A673 (cell line): ENCODE measurements around the gene PRTFDC1. TPM values are rescaled to one million over a fixed set of nuclear protein-coding genes. Genes with fewer than 3 reads are reported as not detected.

Source experiments
- BruUV-seq: library from RNA; stranded (reverse); fragments of 400-500 nt; replicated peaks from 2 replicates; lab custom pipeline; 2021; lab: Mats Ljungman, UMichigan
- CTCF ChIA-PET: fragments of 300-600 bp; sonication (Branson Sonifier 250); formaldehyde crosslinking; loops from one replicate; lab custom pipeline; 2022; ENCODE audit warnings: antibody characterized with exemption; lab: Charles Lee
- POLR2A ChIA-PET: fragments of 300-600 bp; sonication (Branson Sonifier 250); formaldehyde crosslinking; loops from one replicate; lab custom pipeline; 2022; ENCODE audit warnings: antibody characterized with exemption; ENCODE audit not compliant: low non-redundant PET; lab: Charles Lee
- DNase-seq: peaks from one replicate; pipeline ENCODE4 v3.0.0-alpha.2; 2015; ENCODE audit warnings: low spot score
- H3K27ac ChIP-seq: fragments of 200-600 bp; sonication (generic); 2 replicates; pipeline ENCODE4 v1.5.1; 2016; ENCODE audit warnings: mixed run types, low read depth, mild to moderate bottlenecking, mixed read lengths, antibody characterized with exemption, low read length; ENCODE audit not compliant: poor library complexity, severe bottlenecking
- H3K27me3 ChIP-seq: fragments of 200-600 bp; sonication (generic); replicated peaks from 2 replicates; pipeline ENCODE4 v1.6.1; 2017; ENCODE audit warnings: mixed run types, low read depth, mild to moderate bottlenecking, mixed read lengths, antibody characterized with exemption, low read length; ENCODE audit not compliant: insufficient read depth, poor library complexity
- H3K36me3 ChIP-seq: fragments of 200-600 bp; sonication (generic); 2 replicates; pipeline ENCODE4 v1.6.1; 2016; ENCODE audit warnings: mixed run types, mild to moderate bottlenecking, mixed read lengths, antibody characterized with exemption, low read length; ENCODE audit not compliant: insufficient read depth, poor library complexity, severe bottlenecking
- H3K4me1 ChIP-seq: fragments of 200-600 bp; sonication (generic); 2 replicates; pipeline ENCODE4 v1.6.1; 2017; ENCODE audit warnings: mixed run types, mild to moderate bottlenecking, mixed read lengths, antibody characterized with exemption, low read length; ENCODE audit not compliant: insufficient read depth, poor library complexity, severe bottlenecking
- H3K4me3 ChIP-seq: fragments of 200-600 bp; sonication (generic); 2 replicates; pipeline ENCODE4 v1.5.1; 2016; ENCODE audit warnings: low read depth, mixed run types, mild to moderate bottlenecking, mixed read lengths, low read length; ENCODE audit not compliant: poor library complexity, severe bottlenecking
- H3K9me3 ChIP-seq: fragments of 200-600 bp; sonication (generic); 2 replicates; pipeline ENCODE4 v1.6.1; 2016; ENCODE audit warnings: mixed run types, low read depth, mild to moderate bottlenecking, mixed read lengths, antibody characterized with exemption, low read length; ENCODE audit not compliant: poor library complexity, severe bottlenecking
- CTCF ChIP-seq: fragments of 300-800, 200-600 bp; sonication (generic); conservative IDR thresholded peaks from 2 replicates; pipeline ENCODE4 v1.5.1; 2017; ENCODE audit warnings: low read depth, mild to moderate bottlenecking, antibody characterized with exemption, low read length, moderate library complexity, mixed read lengths
- EZH2 ChIP-seq: fragments of 200-600 bp; sonication (generic); IDR thresholded peaks from 2 replicates; pipeline ENCODE4 v1.6.1; 2017; ENCODE audit warnings: borderline replicate concordance, low read depth, mild to moderate bottlenecking, mixed read lengths, antibody characterized with exemption, low read length; ENCODE audit not compliant: poor library complexity, severe bottlenecking
- intact Hi-C: fragments of 100-400 bp; cut with micrococcal nuclease; formaldehyde crosslinking; loops from one replicate; pipeline ENCODE4 v1.10.0; 2022; ENCODE audit not compliant: unreplicated experiment
- total RNA-seq: library from RNA; stranded (reverse); gene quantifications from 2 replicates; pipeline ENCODE4 v1.2.3, GENCODE V29; 2021

PRTFDC1 gene
- total RNA-seq, 1 experiment from 2014 or later = 49.8 TPM

DNA sequence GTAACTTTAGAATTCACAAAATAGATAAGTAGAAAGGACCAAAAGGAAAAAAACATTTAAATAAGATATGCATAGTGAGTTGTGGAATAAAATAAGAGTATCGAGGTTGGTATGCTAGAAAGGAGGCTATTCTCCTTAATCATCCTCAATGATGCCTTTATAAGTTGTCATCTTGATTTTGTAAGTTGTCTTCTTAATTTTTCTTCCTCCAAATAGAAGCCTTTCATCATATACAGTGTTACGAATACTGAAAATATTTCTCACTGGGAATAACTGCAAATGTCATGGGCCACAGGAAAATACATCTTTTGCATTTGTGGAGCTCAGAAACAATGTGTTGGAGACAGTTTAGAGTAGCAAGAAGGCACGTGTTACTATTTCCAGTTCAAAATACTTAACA lies 31.5 kb upstream of the PRTFDC1 start:
- Histone ChIP-seq H3K4me3 (no peak overlapping the region), H3K36me3 (no peaks in the 10 kb centered on the region), H3K9me3 (no peaks in the 10 kb centered on the region), H3K4me1 (no peaks in the 10 kb centered on the region), H3K27ac (no peak overlapping the region), H3K27me3 (no peaks in the 10 kb centered on the region)
- no TSS peak for BruUV-seq
- ChIA-PET CTCF (no interaction called here), POLR2A (no interaction called here)
- TF ChIP-seq CTCF (no peak), EZH2 (no peak)
- intact Hi-C loops = no loop called here
- DNase-seq = no peak

DNA sequence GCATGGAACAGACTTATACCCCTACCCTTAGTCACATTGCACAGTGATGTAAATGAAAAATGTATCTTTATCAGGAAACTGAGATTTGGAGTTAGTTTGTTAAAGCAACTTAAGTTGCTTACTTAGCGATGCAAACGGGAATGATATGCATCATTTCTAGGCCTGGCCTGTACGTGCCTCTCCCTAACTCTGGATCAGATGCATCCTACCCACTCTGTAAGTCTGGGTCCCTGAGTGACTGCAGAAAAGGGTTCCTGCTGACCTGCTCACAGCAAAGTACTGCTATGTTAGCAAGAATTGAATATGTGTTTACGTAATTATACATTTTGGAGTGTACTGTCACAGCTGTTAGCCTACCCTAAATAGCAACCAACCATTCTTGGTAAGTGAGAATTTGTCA lies 30.7 kb upstream of the PRTFDC1 start:
- H3K27ac ChIP-seq = no peak overlapping the region
- CTCF ChIA-PET = no interaction called here
- H3K9me3 ChIP-seq = no peaks in the 10 kb centered on the region
- TF ChIP-seq EZH2 (no peak), CTCF (no peak)
- H3K36me3 ChIP-seq = no peaks in the 10 kb centered on the region
- H3K27me3 ChIP-seq = no peaks in the 10 kb centered on the region
- no TSS peak for BruUV-seq
- no peaks in the 10 kb centered on the region for H3K4me1 ChIP-seq
- no peak overlapping the region for H3K4me3 ChIP-seq
- POLR2A ChIA-PET = no interaction called here
- DNase-seq = no peak
- intact Hi-C loops = no loop called here

DNA sequence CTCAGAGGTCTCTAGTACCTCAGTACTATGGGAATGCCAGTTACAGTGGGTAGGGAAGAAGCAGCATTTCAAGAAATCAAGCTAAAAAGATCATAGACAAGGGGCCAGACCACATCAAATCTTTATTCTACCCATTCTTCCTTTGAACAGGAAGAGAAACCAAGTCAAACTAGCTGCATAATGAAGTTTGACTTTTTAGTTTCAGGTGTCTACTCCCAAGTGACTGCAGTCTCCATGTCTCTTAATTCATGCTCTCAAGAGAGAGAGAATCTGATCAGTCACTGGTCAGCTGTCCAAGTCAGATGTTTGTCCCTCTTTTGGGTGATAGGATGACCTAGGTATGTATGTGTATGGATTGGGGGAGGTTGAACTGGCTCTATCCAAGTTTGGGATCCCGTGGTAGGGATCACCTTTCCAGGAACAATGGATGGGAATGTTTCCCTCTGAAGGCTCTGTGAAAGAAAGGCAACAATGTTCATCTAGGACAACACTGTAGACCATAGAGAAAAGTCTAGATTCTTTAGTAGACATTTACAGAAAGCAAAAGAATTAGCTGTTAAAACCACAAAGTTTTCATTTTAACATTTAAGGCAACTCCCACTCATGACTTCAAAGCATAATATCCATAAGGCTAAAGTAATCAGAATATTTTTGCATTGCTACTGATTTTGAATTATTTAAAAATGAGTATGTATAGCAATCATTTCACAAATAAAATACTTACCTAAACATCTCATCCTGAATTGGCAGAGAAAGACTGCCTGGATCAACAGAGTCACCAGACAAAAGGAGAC lies 30.1 kb upstream of the PRTFDC1 start:
- H3K9me3 ChIP-seq = no peaks in the 10 kb centered on the region
- CTCF ChIA-PET = no interaction called here
- intact Hi-C loops = no loop called here
- no peak overlapping the region for H3K4me3 ChIP-seq
- no peaks in the 10 kb centered on the region for H3K36me3 ChIP-seq
- TF ChIP-seq CTCF (no peak), EZH2 (no peak)
- no TSS peak for BruUV-seq
- POLR2A ChIA-PET = no interaction called here
- H3K27ac ChIP-seq = no peak overlapping the region
- no peak for DNase-seq
- no peaks in the 10 kb centered on the region for H3K27me3 ChIP-seq
- H3K4me1 ChIP-seq = no peaks in the 10 kb centered on the region
